Stomach (tissue), 9 donors: ENCODE measurements around the gene GLYR1. TPM values are rescaled to one million over a fixed set of nuclear protein-coding genes. Genes with fewer than 3 reads are reported as not detected.
A peak's percentile ranks its signal among the peaks of the same experiment; 100 is the strongest.

ENCODE experiments used
- DNase-seq, 2 donors: peaks; one replicate each; pipeline versions ENCODE4 v3.0.0 to v3.0.0-alpha.2; 2013 to 2019
- H3K27ac ChIP-seq, 5 donors: fragments of 200-600 bp in 4 of 5; sonication (generic) in 4 of 5; one replicate each; pipeline ENCODE4 v1.5.1; 2013 to 2019; ENCODE audit warnings: mild to moderate bottlenecking in 1 of 5, moderate library complexity in 1 of 5
- H3K27me3 ChIP-seq, 3 donors: fragments of 200-600 bp; sonication (generic); one replicate each; pipeline ENCODE4 v1.5.1; 2017 to 2019; ENCODE audit warnings: mixed run types in 1 of 3
- H3K36me3 ChIP-seq, 4 donors: fragments of 200-600 bp; sonication (generic); 1 replicate in 3 of 4; 2 replicates in 1 of 4; pipeline ENCODE4 v1.5.1; 2016 to 2019
- H3K4me1 ChIP-seq, 4 donors: fragments of 200-600 bp; sonication (generic); one replicate each; pipeline ENCODE4 v1.5.1; 2016 to 2019
- H3K4me3 ChIP-seq, 4 donors: fragments of 200-600 bp; sonication (generic) in 3 of 4; one replicate each; pipeline ENCODE4 v1.5.1; 2016 to 2019; ENCODE audit warnings: mild to moderate bottlenecking in 1 of 4
- H3K9me3 ChIP-seq, 4 donors: fragments of 200-600 bp; sonication (generic); one replicate each; pipeline ENCODE4 v1.5.1; 2016 to 2019
- CTCF ChIP-seq, 7 experiments: fragments of 450-650 bp in 4 of 7; fragments of 200-600 bp in 3 of 7; sonication (generic) in 3 of 7; IDR thresholded peaks; one replicate each; pipeline ENCODE4 v1.5.1; 2016 to 2019; ENCODE audit warnings: antibody characterized with exemption in 7 of 7, control low read depth in 2 of 7, mild to moderate bottlenecking in 1 of 7
- EP300 ChIP-seq: sonication (generic); formaldehyde crosslinking; IDR thresholded peaks from one replicate; pipeline ENCODE4 v1.6.1; 2017; ENCODE audit warnings: antibody characterized with exemption
- POLR2A ChIP-seq, 4 donors: fragments of 450-650 bp; IDR thresholded peaks; one replicate each; pipeline ENCODE4 v1.6.1; 2016; ENCODE audit warnings: antibody characterized with exemption in 4 of 4, control low read depth in 2 of 4, mild to moderate bottlenecking in 1 of 4, moderate library complexity in 1 of 4
- POLR2AphosphoS5 ChIP-seq, 3 donors: sonication (generic); formaldehyde crosslinking; IDR thresholded peaks; one replicate each; pipeline ENCODE4 v1.6.1; 2016; ENCODE audit warnings: antibody characterized with exemption in 3 of 3
- WGBS, 5 donors: extraction: QIAGEN DNeasy Blood & Tissue Kit in 3 of 5; methylation state at CpG; one replicate each; pipeline versions ENCODE4 v1.1.5 to v1.1.7; 2013 to 2018; 5-methylcytosine and 5-hydroxymethylcytosine counted together
- intact Hi-C: fragments of 100-400 bp; cut with DNase I; formaldehyde crosslinking; loops from one replicate; pipeline ENCODE4 v1.15.1; 2023; ENCODE audit warnings: low total_unique reads
- polyA plus RNA-seq, 3 donors: library from polyadenylated mRNA; stranded (reverse); fragments of 200-250 nt; gene quantifications; one replicate each; pipeline ENCODE4 v1.2.3, GENCODE V29; 2013
- total RNA-seq, 5 donors: library from RNA; depleted of rRNA; stranded (reverse); fragments of >200 nt; gene quantifications; one replicate each; pipeline versions ENCODE4 v1.1.0 to v1.2.3, GENCODE V29; 2014 to 2016
- donor health status: healthy with polysubstance abuse.
- donor health status: Bipolar disorder and iron deficiency.
- donor health status: healthy.

GLYR1 gene
- total and polyA plus RNA-seq, 8 donors, result 29.3 to 187 (median 62.8) TPM

GRCh38 chr16:4833584-4833983 lies 13.5 kb downstream of the GLYR1 start:
- DNase-seq, result no peak
- Histone ChIP-seq H3K36me3 (peaks cover 52 to 97% (median 90%) of the 10 kb centered on the region in 4 donors), H3K27me3 (no peaks in the 10 kb centered on the region), H3K4me1 (peaks cover 9 to 31% (median 20%) of the 10 kb centered on the region in 4 donors), H3K4me3 (no peak overlapping the region), H3K9me3 (no peaks in the 10 kb centered on the region), H3K27ac (no peak overlapping the region)
- TF ChIP-seq POLR2A (IDR thresholded peaks at IDR 0.05) (no peak), EP300 (no peak), POLR2AphosphoS5 (IDR thresholded peaks at IDR 0.05) (no peak), CTCF (IDR thresholded peaks at IDR 0.05) (no peak)
- intact Hi-C loops, result no loop called here
- 50 to 87% (median 73%) methylated on average over 1 of the region's 1 CpG for WGBS, 5 donors

GRCh38 chr16:4832698-4833343 lies 14.3 kb downstream of the GLYR1 start:
- Histone ChIP-seq H3K36me3 (peaks cover 50 to 97% (median 90%) of the 10 kb centered on the region in 4 donors), H3K9me3 (no peaks in the 10 kb centered on the region), H3K4me3 (no peak overlapping the region), H3K27ac (peak overlapping the region in 3 of 5 donors; percentile 1 to 21 (median 2)), H3K4me1 (peaks cover 9 to 31% (median 20%) of the 10 kb centered on the region in 4 donors), H3K27me3 (no peaks in the 10 kb centered on the region)
- intact Hi-C loops, result no loop called here
- 32 to 57% (median 53%) methylated on average over 6 of the region's 6 CpGs for WGBS, 5 donors
- no peak for TF ChIP-seq EP300
- TF ChIP-seq POLR2A (IDR thresholded peaks at IDR 0.05), result no peak
- TF ChIP-seq POLR2AphosphoS5 (IDR thresholded peaks at IDR 0.05), result peak in 1 of 3 donors; percentile 12
- DNase-seq, result no peak

GRCh38 chr16:4831616-4832015 lies 15.5 kb downstream of the GLYR1 start:
- H3K9me3 ChIP-seq, result no peaks in the 10 kb centered on the region
- H3K4me3 ChIP-seq, result no peak overlapping the region
- H3K27me3 ChIP-seq, result no peaks in the 10 kb centered on the region
- no peak for TF ChIP-seq EP300
- TF ChIP-seq POLR2AphosphoS5 (IDR thresholded peaks at IDR 0.05), result no peak
- TF ChIP-seq POLR2A (IDR thresholded peaks at IDR 0.05), result no peak
- no peak for TF ChIP-seq CTCF (IDR thresholded peaks at IDR 0.05)
- DNase-seq, result no peak
- 85 to 96% (median 94%) methylated on average over 8 of the region's 8 CpGs for WGBS, 5 donors
- no peak overlapping the region for H3K27ac ChIP-seq
- intact Hi-C loops, result no loop called here
- H3K36me3 ChIP-seq, result peaks cover 56 to 97% (median 90%) of the 10 kb centered on the region in 4 donors
- peaks cover 9 to 31% (median 20%) of the 10 kb centered on the region in 4 donors for H3K4me1 ChIP-seq

- H3K27me3 ChIP-seq, result no peaks in the 10 kb centered on the region
- 82 to 97% (median 91%) methylated on average over 7 of the region's 7 CpGs for WGBS, 5 donors
- TF ChIP-seq CTCF (IDR thresholded peaks at IDR 0.05) (no peak), POLR2A (IDR thresholded peaks at IDR 0.05) (no peak), POLR2AphosphoS5 (IDR thresholded peaks at IDR 0.05) (no peak), EP300 (no peak)
- no peak overlapping the region for H3K27ac ChIP-seq
- peaks cover 9 to 31% (median 20%) of the 10 kb centered on the region in 4 donors for H3K4me1 ChIP-seq
- H3K36me3 ChIP-seq, result peaks cover 59 to 97% (median 90%) of the 10 kb centered on the region in 4 donors
- no peaks in the 10 kb centered on the region for H3K9me3 ChIP-seq
- intact Hi-C loops, result no loop called here
- DNase-seq, result no peak
- H3K4me3 ChIP-seq, result no peak overlapping the region
These were observed 16.7 kb downstream of the GLYR1 start for GRCh38 chr16:4830408-4830807.
